ENCODE results near the gene ANKRD13B. TPM values are rescaled to one million over a fixed set of nuclear protein-coding genes. Genes with fewer than 3 reads are reported as not detected.

Gene ANKRD13B
- total RNA-seq, 1 donor from 2014 or later = 4.8 TPM

GRCh38 chr17:29581583-29582253, 11.2 kb upstream of the ANKRD13B start:
- DNase-seq (ENCODE audit: low read depth in 2 of 2) = no peak

DNA sequence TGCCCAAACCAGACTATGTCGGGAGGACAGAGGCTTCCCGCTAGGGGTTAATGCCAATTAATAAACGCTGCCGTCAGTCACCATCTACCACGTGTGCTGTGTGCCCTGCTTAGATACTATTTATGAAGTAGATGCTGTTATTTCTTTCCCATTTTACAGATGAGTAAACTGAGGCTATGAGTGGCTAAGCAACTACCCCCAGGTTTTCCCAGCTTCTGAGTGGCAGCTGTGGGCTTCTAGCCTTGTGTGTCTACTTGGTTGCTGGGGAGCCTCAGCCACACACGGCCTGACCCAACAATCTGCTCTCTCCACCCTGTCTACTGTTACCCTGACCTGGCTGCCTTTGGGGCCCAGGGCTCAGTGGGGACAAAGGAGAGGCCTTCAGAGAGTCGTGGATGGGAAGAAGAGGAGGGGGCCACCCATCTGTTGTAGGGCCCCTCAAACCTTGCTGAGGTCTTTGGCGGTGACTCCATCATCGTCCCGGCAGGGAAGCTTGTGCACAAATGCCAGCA, 10.6 kb upstream of the ANKRD13B start:
- DNase-seq (ENCODE audit: low read depth in 2 of 2) = no peak

GRCh38 chr17:29582772-29583171, 10.2 kb upstream of the ANKRD13B start:
- DNase-seq (ENCODE audit: low read depth in 2 of 2) = no peak

- DNase-seq (ENCODE audit: low read depth in 2 of 2) = no peak
These were observed 9.3 kb upstream of the ANKRD13B start for GRCh38 chr17:29583324-29584248.

DNA sequence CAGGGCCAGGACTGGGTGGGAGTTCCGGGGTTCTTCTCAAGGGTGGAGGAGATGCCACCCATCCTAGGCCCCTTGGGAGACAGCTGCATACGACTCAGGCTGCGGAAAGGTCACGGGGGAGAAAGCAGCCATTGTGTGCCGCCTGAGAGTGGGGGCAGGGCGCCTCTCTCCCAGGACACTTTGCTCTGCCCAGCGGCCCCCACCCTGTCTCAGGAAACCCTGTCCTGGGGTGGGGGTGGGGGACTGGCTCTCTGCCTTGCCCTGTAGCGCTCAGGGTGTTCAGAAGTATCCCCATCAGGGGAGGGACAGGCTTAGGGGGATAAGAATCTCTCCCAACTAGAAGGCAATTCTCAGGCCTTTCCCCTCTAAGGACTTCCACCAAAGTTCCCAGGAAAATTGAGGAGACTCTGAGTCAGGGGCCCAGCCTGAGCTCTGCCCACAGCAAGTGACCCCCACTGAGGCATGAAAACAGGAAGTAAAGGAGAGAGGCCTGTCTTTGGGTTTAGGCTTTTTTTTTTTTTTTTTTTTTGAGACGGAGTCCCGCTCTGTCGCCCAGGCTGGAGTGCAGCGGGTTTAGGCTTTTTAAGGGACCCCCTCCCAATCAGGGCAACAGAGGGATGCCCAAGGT, 8.4 kb upstream of the ANKRD13B start:
- peak in 1 of 2 donors; percentile 24 for DNase-seq (ENCODE audit: low read depth in 2 of 2)

DNA sequence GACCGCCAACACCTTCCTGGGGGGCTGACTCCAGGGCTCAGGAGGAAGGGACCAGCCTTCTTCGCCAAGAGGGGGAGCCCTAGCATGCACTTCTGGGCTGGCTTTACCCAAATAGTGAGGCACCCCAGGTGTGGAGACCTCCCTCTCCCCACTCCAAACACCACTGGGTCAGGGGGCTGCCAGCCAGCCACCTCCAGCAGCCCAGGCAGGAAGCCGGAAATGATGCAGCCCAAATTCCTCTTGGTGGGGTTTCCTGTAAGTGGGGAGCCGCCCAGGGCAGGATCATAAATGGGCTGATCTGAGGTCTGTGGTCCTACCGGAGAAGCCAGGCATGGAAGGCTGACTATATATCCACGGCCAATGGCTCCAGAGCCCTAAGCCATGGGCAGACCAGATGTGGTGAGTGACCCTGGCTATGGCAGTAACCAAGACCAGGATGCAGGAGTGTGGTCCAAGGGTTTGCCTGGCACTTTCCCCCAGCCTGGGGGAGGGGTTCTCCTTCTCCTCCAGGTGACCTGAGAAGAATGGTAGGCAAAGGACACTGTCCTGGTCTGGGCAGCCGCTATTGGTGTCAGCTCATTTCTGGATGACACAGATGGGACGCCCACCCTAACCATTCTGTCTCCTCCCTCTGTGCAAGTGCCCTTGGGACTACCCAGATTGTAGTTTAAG, 7.7 kb upstream of the ANKRD13B start:
- peak; percentile 74 to 86 for DNase-seq (ENCODE audit: low read depth in 2 of 2)

- DNase-seq (ENCODE audit: low read depth in 2 of 2) = no peak
These were observed 6.1 kb upstream of the ANKRD13B start for GRCh38 chr17:29586676-29587469.

- DNase-seq (ENCODE audit: low read depth in 2 of 2) = no peak
These were observed 5.3 kb upstream of the ANKRD13B start for GRCh38 chr17:29587591-29587990.

DNA sequence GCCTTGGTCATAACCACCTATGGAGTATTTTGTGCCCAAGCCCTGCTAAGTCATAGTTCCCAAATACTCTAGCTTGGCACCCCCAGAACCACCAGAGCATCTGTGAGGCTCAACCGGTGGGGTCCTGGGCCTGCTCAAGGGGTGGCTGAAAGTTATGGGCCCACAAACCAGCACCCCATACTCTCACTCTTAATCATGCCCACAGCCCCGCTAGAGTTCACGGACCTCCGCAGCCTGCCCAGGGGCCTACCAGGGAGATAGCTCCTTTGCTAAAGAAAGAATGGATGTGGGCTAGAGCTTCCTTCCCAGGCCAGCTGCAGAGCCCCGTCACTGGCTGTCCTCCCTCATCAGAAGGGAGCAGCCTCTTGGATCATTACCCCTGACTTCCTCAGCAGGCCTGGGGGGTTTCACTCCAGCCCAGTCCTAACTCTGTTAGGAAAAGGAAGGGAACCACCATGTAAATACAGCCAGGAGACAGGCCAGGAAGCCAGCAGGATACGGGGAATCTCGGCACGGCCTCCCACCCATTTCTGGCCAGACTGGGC, 4.8 kb upstream of the ANKRD13B start:
- peak in 1 of 2 donors; percentile 49 for DNase-seq (ENCODE audit: low read depth in 2 of 2)

DNA sequence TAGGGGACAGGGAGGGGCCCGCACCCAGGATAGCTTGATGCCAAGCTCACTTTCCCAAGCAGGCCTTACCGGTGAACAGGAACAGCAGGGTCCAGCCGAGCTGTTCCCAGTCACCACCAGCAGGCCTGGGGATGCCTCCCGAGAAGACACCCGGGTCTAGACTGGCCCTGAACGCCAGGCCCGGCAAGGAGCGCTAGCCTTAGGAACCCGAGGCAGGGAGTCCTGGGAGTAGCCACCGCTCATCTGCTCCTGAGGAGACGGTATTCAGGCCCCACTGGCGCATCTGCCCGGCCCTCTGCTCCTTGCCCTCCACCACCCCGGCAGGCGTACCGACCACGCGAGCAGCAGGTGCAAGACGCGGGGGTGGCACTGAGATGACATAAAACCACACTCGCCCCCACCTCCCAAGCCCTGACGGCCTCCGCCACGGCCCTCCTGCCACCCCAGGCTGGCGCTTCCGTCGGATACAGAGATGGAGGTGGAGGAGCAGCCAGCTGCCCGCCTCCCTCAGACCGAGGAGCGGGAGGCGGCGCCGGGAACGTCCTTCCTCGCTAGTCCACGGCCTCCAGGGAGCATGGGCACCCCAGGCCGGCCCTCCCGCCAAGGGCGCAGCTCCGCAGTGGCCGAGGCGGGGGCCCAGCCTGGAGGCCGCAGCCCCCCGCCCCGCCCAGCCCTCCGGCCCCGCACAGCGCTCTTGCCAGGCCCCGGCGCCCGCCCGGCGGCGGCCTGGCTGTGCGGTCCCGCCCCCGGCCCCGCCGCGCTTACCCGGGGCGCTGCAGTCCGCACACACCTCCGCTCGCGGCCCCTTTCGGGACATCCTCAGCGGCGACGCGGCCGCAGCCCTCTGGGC, 4.1 kb upstream of the ANKRD13B start:
- peak; percentile 37 to 43 for DNase-seq (ENCODE audit: low read depth in 2 of 2)

DNA sequence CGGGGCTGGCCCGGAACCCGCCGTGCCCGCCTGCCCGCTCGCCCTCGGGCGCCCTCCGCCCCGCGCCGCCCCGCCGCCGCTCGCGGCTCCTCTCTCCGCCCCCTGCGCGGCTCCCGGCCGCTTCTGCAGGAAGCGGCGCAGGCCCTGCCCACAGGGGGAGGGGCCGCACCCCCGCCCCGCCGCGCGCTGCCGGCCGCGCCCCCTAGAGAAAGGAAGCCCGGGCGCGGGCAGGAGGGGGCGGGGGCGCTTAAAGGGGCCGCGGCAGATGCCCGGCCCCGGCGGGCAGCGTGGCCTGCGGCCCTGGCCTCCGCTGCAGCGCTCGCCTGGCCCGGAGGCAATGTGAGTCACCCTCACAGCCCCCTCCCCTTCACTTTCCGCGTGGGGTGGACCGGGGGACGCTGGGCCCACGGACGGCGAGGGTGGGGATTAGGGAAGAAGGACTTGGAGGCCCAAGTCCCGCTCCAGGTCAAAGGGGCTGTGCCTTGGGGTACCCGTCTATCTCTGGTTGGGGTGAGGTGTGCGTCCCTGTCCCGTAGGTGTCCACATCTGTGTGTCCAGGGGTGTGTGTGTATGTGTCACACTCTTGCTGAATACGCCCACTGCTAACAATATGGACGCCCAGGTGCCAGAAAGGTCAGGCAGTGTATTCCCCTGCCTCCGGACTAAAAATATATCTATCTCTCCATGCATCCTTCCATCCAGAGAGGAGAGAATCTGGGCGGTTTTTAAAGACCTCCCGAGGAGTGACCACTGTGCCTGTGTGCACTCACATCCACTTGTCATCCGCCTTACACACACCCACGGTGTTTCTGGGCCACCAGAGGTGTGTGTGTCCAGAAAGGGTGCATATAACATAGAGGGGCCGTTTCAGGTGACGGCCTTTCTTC, 3.2 kb upstream of the ANKRD13B start, which contains the start of gene GIT1:
Gene GIT1, minus strand, starts transcription at position 125 of the 887 bp plus-strand sequence. CDS start 270 bp downstream, outside the sequence.
- DNase-seq (ENCODE audit: low read depth in 2 of 2) = peak; percentile 87 to 92

DNA sequence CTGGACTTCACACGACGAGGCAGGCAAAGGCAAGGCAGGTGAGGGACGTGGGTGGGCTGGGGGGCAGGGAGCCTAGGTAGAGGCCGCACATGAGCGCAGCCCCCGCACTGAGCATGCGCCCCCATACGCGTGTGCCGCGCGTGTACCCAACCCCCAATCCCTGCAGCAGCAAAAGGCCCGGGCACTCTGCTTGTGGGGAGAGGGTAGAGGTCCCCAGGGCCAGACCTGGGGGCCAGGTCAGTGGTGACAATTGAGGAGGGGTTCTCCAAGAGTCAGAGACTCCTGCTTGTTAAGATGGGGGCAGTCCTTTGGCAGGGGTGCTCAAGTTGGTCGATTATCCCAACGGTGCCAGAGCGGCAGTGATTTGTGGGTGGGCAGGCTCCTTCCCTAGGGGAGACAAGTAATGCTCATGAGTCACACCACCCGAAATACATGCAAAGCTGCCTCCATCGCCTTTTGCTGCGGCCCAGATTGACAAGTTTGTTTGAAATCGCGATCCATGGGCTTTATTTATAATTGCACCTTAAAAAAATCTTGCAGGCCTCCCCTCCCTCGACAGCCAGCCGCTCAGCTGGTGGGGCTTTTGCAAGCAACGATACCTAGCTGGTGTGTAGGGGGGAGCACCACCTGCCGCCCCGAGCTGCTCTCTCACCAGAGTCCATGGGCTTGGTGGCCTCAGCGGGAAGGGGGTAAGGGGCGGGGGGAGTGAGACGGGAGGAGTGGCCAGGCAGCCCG, 2.4 kb upstream of the ANKRD13B start:
- DNase-seq (ENCODE audit: low read depth in 2 of 2) = peak in 1 of 2 donors; percentile 53

DNA sequence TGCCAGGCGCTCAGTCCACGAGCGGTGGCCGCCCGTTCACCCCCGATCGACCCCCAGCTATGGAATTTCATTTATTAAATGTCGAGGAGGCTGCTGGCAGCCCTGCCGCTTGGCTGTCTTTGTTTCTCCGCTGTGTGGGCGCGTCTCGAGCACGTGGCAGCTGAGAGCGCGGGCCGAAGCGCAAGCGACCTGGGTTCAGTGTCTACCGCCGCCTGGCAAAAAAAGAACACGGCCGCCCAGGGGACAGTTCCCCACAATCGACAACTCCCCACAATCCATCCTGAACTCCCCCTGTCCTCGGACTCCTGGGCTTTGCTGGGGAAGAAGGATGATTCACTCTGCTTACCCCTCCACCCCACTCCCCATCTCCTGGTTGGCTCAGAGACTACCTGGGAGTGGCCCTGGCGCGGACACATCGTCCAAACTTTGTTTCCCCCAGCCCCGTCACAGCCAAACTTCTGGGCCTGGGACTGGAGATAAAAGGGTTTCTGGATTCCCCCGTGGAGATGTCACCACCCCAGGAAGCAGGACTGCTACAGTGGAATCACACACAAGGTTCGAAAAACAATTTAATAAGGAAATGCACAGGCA, 1.7 kb upstream of the ANKRD13B start:
- peak; percentile 52 to 93 for DNase-seq (ENCODE audit: low read depth in 2 of 2)

GRCh38 chr17:29591737-29592608, 959 bp upstream of the ANKRD13B start:
- DNase-seq (ENCODE audit: low read depth in 2 of 2) = peak in 1 of 2 donors; percentile 79

- no peak for DNase-seq (ENCODE audit: low read depth in 2 of 2)
These were observed 923 bp downstream of the ANKRD13B start for GRCh38 chr17:29593591-29594518.

All from lung microvascular endothelial cell (primary cell).